GM19239 (cell line): ENCODE data around the gene BTLA.
"Not testable (repeated sequence)": the region's sequence is repeated elsewhere in the genome, so short reads cannot be mapped to it uniquely, and the experiment has no call there.

ENCODE experiments used
- DNase-seq: peaks from one replicate; pipeline ENCODE4 v3.0.0; 2011; ENCODE audit warnings: low spot score; ENCODE audit not compliant: insufficient read length
- FAIRE-seq: peaks from 2 replicates; lab custom pipeline; 2011; peaks lifted over from hg19 to GRCh38; lab: Jason Lieb, UNC

The BTLA gene, protein sequence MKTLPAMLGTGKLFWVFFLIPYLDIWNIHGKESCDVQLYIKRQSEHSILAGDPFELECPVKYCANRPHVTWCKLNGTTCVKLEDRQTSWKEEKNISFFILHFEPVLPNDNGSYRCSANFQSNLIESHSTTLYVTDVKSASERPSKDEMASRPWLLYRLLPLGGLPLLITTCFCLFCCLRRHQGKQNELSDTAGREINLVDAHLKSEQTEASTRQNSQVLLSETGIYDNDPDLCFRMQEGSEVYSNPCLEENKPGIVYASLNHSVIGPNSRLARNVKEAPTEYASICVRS

DNA sequence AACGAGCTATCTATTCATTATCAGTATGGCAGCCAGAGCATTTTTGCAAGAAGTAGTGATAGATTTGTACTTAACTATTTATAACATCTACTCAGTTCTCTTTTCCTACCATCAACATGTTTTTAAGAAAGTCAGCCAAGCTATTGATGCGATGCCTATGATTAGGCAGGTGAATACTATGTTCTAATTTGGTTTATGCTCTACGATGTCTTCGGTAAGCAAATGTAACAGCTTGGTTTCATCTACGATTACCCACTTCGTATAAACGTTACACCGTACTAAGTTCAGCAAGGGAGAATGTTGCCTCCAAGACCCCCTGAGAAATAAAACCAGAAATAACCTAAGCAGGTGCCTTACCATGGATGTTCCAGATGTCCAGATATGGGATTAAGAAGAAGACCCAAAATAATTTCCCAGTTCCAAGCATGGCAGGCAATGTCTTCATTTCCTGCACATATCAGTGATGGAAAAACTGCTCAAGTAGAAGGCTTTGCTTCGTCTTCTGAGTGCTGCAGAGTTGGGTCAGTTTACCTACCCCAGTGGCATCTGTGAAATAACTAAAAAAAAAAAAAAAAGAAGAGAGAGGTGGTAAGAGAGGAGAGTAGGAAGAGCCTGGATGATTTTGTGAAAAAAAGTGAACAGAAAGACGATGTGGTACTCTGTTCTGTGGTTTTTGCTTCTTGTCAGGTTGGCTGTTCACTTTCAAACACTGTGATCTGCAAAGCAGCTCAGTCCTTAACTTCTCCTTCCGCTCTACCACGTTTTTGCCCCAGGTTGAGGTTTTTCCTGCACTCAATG, at the start of gene BTLA:
Gene BTLA, minus strand, starts transcription at position 559 of the 798 bp plus-strand sequence. Its CDS starts 114 bp downstream, at position 445.
- DNase-seq (no peak), FAIRE-seq (peak; percentile 97)

GRCh38 chr3:112546216-112546759, 47.0 kb upstream of the BTLA start:
- DNase-seq (no peak), FAIRE-seq (peak; percentile 31)

DNA sequence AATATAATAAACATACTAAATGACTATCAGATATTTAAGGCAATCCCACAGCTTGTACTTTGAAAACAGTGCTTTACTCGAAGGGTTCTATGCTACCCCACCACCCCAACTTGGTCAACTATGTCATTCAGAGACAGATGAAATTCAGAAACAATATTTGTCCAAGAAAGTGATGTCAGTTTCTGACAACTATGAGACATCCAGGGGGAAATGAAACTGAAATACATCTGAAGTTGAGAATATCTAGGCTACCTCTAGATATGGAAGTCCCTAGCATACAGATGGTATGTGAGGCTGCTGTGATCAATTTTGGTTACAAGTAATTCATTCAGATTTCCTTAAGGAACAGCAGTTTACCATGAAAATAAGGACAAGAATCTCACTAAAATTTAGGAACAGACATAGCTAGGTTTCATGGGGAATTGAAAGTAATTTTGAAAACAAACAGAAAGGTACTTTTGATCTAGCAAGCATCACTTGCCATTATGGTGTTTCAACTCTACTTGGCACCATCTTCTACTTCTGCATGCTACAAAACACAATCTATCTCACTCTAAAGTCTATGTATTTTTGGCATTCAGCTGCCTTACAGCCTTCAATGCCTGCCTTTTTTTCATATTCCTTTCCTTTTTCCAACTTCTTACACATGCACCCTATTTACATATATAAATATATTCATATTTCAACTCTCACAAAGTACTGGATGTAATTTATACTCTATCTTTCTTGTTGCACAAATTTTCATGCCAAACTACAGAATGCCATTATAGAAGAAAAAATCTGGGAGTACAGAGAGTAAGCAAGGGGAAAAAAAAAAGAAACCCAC, 40.8 kb upstream of the BTLA start:
- DNase-seq = peak; percentile 15
- FAIRE-seq = peak; percentile 94

- peak; percentile 92 for FAIRE-seq
These were observed 32.1 kb upstream of the BTLA start for GRCh38 chr3:112531358-112531781.

GRCh38 chr3:112530573-112530972, 31.3 kb upstream of the BTLA start:
- DNase-seq (no peak), FAIRE-seq (no peak)

More at GRCh38 chr3:112531358-112531781, 32.1 kb upstream of the BTLA start:
- no peak for DNase-seq

- DNase-seq, FAIRE-seq: not testable (repeated sequence)
These were observed 24.9 kb upstream of the BTLA start for GRCh38 chr3:112524127-112524526.

GRCh38 chr3:112519424-112520001, 20.2 kb upstream of the BTLA start:
- FAIRE-seq = peak; percentile 92
- DNase-seq = no peak

DNA sequence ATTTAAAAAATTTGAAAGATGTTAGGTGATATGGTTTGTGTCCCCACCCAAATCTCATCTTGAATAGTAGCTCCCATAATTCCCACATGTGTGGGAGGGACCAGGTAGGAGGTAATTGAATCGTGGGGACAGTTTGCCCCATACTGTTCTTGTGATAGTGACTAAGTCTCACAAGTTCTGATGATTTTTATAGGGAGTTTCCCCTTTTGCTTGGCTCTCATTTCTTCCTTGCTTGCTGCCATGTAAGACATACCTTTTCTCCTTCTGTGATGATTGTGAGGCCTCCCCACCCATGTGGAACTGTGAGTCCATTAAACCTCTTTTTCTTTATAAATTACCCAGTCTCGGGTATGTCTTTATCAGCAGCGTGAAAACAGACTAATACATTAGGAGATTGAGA, 19.7 kb upstream of the BTLA start:
- not testable (repeated sequence) for DNase-seq, FAIRE-seq

- DNase-seq = peak; percentile 32
- FAIRE-seq = peak; percentile 99
These were observed 15.4 kb upstream of the BTLA start for GRCh38 chr3:112514527-112515128.

DNA sequence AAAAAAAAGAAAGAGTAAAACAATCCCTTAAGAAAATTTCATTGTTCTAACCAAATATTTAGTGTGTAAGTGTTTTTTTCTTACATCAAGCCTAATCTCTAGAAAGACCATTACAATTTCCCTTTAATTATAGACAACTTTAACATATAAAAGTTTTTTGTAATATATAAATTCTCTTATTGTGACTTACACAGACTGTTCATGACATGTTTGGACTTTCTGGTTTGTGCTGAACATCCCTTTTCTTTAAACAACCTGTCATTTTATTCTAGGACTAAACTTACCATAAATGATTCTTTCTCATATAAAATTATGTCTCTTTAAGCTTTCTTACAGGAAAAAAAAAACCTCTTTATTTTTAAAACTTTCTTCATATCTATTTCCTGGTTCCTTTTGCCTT, 13.0 kb upstream of the BTLA start:
- no peak for FAIRE-seq
- no peak for DNase-seq

DNA sequence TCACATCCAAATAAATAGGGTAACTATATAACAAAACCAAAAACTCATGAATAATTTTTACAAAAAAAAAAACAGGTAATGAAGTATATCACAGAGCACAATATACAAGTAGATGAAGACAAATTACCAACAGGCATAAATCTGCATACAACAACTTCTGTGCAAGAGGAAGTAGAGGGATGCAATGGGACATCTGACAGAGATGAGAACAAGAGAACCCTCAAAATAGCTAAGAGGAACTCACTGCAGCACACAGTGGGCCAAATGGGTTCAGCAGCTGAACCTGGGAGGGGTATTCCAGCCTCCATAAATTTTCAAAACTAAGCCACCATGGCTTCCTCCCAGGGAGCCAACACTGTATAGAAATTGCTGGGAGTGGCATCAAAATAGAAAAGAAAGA, 9.6 kb upstream of the BTLA start:
- DNase-seq (no peak), FAIRE-seq (peak; percentile 81)

GRCh38 chr3:112508261-112508660, 9.0 kb upstream of the BTLA start:
- no peak for FAIRE-seq

DNA sequence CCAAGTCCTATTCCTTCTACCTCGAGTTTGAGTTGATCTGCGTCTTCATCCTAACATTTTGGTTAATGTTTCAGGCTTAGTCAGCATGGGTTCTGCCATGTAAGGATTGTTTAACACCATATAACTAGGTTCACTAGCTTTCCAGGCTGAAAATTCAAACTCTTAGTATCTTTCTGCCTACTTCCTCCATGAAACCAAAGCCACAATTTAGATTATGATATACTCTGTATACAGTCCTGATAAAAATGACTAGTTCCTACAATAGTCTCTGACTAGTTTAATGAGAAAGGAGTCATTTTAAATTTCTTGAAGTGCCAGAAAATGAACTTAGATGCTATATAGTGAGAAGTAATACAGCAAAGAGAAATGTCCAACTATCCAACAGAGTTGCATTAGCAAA, 6.6 kb upstream of the BTLA start:
- DNase-seq = no peak
- FAIRE-seq = no peak

More at GRCh38 chr3:112508261-112508660, 9.0 kb upstream of the BTLA start:
- DNase-seq = no peak

GRCh38 chr3:112504123-112504522, 4.9 kb upstream of the BTLA start:
- FAIRE-seq (peak; percentile 84), DNase-seq (no peak)

DNA sequence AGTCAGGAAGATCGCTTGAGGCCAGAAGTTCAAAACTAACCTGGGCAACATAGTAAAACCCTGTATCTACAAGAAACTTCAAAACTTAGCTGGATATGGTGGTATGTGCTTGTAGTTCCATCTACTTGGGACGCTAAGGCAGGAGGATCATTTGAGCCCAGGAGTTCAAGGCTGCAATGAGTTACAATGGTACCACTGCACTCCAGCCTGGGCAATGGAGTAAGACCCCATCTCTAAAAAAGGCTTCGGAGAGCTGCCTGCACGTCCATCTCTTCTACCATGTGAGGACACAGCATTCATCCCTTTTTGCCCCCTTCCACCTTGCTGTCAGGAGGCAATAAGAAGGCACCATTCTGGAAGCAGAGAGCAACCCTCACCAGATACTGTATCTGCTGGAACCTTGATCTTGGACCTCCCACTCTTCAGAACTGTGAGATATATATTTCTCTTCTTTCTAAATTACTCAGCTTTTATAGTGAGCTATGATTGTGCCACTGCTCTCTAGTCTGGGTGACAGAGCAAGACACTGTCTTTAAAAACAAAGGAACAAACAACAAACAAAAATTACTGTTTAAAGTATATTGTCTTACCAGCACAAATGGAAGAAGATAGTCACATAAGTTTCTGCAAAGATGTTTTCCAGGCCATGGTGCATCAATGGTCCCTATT, 4.2 kb upstream of the BTLA start:
- FAIRE-seq (peak; percentile 74), DNase-seq (no peak)

- DNase-seq (no peak), FAIRE-seq (no peak)
These were observed 1.3 kb upstream of the BTLA start for GRCh38 chr3:112500621-112501020.

- no peak for DNase-seq
- FAIRE-seq = no peak
These were observed 1.2 kb downstream of the BTLA start for GRCh38 chr3:112497897-112498548.

DNA sequence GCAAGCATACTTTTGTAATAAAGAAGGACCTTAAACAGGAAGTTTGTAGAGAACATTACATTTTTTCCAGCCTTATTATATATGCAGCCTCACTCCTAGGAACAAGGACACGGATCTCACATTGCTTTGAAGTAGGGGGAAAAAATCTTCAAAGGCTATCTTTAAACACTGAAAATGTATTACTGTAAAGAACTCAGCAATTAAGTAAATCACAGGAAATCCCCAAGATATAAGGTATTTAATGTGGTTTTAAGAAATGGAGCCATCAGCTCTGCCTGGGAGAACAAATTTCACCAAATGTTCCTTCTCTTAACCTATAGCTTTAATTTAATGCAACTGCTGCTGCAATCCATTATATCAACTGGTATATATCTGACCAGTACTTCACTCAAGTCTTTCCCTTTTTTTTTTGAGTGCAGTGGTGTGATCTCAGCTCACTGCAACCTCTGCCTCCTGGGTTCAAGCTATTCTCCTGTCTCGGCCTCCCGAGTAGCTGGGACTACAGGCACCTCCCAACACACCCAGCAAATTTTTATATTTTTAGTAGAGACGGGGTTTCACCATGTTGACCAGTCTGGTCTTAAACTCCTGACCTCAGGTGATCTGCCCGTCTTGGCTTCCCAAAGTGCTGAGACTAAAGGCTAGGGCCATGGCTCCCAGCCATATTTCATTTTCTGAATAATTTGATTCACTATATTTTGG, 2.8 kb downstream of the BTLA start:
- FAIRE-seq (peak; percentile 94), DNase-seq (no peak)
